Gastrocnemius medialis (tissue), 4 donors: ENCODE data around the gene NECAB3. TPM values are rescaled to one million over a fixed set of nuclear protein-coding genes. Genes with fewer than 3 reads are reported as not detected.

Source experiments
- ATAC-seq, 2 donors: fragments of 150-250 bp; one replicate each; pipeline ENCODE4 v1.9.1; 2016
- DNase-seq, 2 donors: peaks; one replicate each; pipeline ENCODE4 v3.0.0-alpha.2; 2019
- H3K27ac ChIP-seq, 4 donors: fragments of 200-600 bp; sonication (generic); 1 replicate in 1 of 4; 2 replicates in 3 of 4; pipeline ENCODE4 v1.5.1; 2016 to 2018; ENCODE audit warnings: mild to moderate bottlenecking in 2 of 4, moderate library complexity in 1 of 4
- H3K27me3 ChIP-seq, 3 donors: fragments of 200-600 bp; sonication (generic) in 2 of 3; 1 replicate in 1 of 3; 2 replicates in 2 of 3; pipeline versions ENCODE4 v1.5.1 to v1.6.0; 2016 to 2019; ENCODE audit warnings: mild to moderate bottlenecking in 1 of 3, moderate library complexity in 1 of 3
- H3K36me3 ChIP-seq, 2 donors: fragments of 200-600 bp; sonication (generic) in 1 of 2; one replicate each; pipeline ENCODE4 v1.5.1; 2017 to 2018
- H3K4me1 ChIP-seq, 2 donors: fragments of 200-600 bp; sonication (generic) in 1 of 2; one replicate each; pipeline ENCODE4 v1.5.1; 2016 to 2017; ENCODE audit warnings: mild to moderate bottlenecking in 2 of 2
- H3K4me3 ChIP-seq, 4 donors: fragments of 200-600 bp; sonication (generic) in 3 of 4; 1 replicate in 1 of 4; 2 replicates in 3 of 4; pipeline ENCODE4 v1.5.1; 2016 to 2019; ENCODE audit warnings: mild to moderate bottlenecking in 2 of 4
- H3K9me3 ChIP-seq, 3 donors: fragments of 200-600 bp; sonication (generic) in 2 of 3; 1 replicate in 1 of 3; 2 replicates in 2 of 3; pipeline ENCODE4 v1.5.1; 2016 to 2019
- POLR2A ChIP-seq, 2 donors: fragments of 450-650 bp; IDR thresholded peaks; one replicate each; pipeline ENCODE4 v1.6.1; 2017; ENCODE audit warnings: antibody characterized with exemption in 2 of 2, mild to moderate bottlenecking in 2 of 2, moderate library complexity in 2 of 2
- in situ Hi-C, 4 donors: fragments of 200-750 bp; cut with MboI; loops; one replicate each; pipeline versions ENCODE4 v1.15.0 to v1.8.0; 2017; ENCODE audit warnings: low sequenced_read_pairs in 4 of 4
- intact Hi-C: fragments of 100-400 bp; cut with DNase I; formaldehyde crosslinking; loops from one replicate; pipeline ENCODE4 v1.15.1; 2023; ENCODE audit warnings: low total_unique reads
- total RNA-seq, 4 donors: library from RNA; depleted of rRNA; stranded (reverse); fragments of >200 nt; gene quantifications; one replicate each; pipeline versions ENCODE4 v1.1.0 to v1.2.3, GENCODE V29; 2016
- TF ChIP-seq, protein P1 (sequence below), 5 experiments: fragments of 450-650 bp in 3 of 5; fragments of 200-600 bp in 2 of 5; sonication (generic) in 2 of 5; IDR thresholded peaks in 4 of 5; conservative IDR thresholded peaks in 1 of 5; 1 replicate in 4 of 5; 2 replicates in 1 of 5; pipeline ENCODE4 v1.5.1; 2016 to 2019; ENCODE audit warnings: antibody characterized with exemption in 5 of 5, mild to moderate bottlenecking in 3 of 5, moderate library complexity in 3 of 5

The NECAB3 gene
- total RNA-seq, 4 donors from 2014 or later: 72.3 to 127 (median 107) TPM

DNA sequence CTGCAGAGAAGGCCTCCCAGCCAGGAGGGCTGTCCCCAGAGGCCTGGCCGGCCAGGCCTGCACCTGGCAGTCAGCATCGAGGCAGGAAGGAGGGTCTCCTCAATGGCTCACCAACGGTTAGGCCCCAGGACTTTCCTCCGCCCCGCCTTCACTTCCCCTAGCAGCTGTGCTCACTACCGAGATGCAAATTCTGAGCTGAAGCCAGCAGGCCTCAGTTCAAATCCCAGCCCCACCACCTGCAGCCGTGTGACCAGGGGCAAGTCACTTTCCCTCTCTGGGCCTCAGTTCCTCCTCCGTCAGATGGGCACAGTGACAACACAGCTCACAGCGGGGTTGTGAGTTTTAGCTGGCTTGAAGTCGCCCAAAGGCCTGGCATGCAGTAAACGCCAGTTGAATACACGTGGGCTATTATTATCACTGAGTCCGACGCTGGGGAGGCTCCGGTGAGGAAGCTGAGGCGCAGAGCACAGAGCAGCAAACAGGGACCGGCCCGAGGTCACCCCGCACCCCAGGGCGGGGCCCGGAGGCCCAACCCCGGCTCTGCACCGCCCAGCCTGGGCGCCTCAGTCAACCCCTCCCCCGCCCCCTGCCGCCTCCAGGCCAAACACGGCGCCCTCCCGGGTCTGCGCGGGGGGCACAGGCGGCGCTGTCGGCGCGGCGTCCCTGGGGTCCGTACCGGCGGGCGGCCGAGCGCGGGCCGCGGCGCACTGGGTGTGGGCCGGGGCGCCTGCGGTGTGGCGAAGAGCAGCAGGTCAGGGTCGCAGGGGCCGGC lies 11.3 kb upstream of the NECAB3 start:
- Histone ChIP-seq H3K9me3 (no peaks in the 10 kb centered on the region), H3K27me3 (no peaks in the 10 kb centered on the region), H3K4me3 (peak overlapping the region in 2 of 4 donors; percentile 40 to 42), H3K27ac (no peak overlapping the region), H3K4me1 (peaks cover 5 to 11% of the 10 kb centered on the region in 2 donors), H3K36me3 (no peaks in the 10 kb centered on the region)
- DNase-seq: no peak
- intact Hi-C loops: no loop called here
- in situ Hi-C loops: no loop called here
- no peak for TF ChIP-seq POLR2A (IDR thresholded peaks at IDR 0.05)
- TF ChIP-seq, protein P1, sequence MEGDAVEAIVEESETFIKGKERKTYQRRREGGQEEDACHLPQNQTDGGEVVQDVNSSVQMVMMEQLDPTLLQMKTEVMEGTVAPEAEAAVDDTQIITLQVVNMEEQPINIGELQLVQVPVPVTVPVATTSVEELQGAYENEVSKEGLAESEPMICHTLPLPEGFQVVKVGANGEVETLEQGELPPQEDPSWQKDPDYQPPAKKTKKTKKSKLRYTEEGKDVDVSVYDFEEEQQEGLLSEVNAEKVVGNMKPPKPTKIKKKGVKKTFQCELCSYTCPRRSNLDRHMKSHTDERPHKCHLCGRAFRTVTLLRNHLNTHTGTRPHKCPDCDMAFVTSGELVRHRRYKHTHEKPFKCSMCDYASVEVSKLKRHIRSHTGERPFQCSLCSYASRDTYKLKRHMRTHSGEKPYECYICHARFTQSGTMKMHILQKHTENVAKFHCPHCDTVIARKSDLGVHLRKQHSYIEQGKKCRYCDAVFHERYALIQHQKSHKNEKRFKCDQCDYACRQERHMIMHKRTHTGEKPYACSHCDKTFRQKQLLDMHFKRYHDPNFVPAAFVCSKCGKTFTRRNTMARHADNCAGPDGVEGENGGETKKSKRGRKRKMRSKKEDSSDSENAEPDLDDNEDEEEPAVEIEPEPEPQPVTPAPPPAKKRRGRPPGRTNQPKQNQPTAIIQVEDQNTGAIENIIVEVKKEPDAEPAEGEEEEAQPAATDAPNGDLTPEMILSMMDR (IDR thresholded peaks at IDR 0.05 in 4 of 5, conservative IDR thresholded peaks at IDR 0.05 in 1 of 5): no peak
- ATAC-seq: no peak

DNA sequence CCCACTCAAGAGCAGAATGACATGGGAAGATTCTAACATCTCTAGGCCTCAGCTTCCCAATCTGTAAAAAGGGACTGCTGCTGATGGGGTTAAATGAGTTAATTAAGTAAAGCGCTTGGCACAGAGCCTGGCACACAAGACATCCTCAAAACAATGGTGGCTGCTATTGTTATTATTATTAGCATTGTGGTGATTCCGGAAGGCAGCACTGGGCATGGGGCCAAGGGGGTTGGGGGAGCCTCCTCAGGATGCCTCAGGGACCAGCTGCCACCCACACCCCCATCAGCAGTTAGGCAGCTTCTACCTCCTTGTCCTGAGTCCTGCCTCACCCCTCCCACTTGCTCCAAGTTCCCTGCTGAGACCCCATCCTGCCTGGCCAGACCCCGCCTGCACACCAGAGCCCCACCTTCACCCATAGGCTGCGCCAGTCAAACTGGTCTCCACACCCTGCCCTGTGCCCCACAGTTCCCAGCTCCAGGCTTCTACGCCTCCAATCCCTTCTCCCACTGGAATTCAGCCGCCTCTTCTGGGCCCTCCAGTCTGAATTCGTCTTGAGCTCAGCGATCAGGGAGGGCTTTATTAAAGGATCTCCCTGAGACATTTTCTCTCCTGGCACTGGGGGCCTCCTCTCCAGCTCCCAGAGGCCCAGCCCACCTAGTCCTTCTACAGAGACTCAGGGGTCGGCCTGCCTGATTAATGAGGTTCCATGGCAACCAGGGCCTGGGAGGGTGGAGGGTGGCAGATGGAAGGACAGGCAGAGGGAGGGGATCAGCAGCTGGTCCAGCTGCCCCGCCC lies 10.5 kb upstream of the NECAB3 start:
- intact Hi-C loops: no loop called here
- H3K27me3 ChIP-seq: no peaks in the 10 kb centered on the region
- H3K27ac ChIP-seq: no peak overlapping the region
- TF ChIP-seq, protein P1 (IDR thresholded peaks at IDR 0.05 in 4 of 5, conservative IDR thresholded peaks at IDR 0.05 in 1 of 5): no peak
- no peak for TF ChIP-seq POLR2A (IDR thresholded peaks at IDR 0.05)
- H3K4me3 ChIP-seq: no peak overlapping the region
- peaks cover 5 to 11% of the 10 kb centered on the region in 2 donors for H3K4me1 ChIP-seq
- in situ Hi-C loops: no loop called here
- H3K9me3 ChIP-seq: no peaks in the 10 kb centered on the region
- DNase-seq: no peak
- ATAC-seq: no peak
- H3K36me3 ChIP-seq: no peaks in the 10 kb centered on the region

DNA sequence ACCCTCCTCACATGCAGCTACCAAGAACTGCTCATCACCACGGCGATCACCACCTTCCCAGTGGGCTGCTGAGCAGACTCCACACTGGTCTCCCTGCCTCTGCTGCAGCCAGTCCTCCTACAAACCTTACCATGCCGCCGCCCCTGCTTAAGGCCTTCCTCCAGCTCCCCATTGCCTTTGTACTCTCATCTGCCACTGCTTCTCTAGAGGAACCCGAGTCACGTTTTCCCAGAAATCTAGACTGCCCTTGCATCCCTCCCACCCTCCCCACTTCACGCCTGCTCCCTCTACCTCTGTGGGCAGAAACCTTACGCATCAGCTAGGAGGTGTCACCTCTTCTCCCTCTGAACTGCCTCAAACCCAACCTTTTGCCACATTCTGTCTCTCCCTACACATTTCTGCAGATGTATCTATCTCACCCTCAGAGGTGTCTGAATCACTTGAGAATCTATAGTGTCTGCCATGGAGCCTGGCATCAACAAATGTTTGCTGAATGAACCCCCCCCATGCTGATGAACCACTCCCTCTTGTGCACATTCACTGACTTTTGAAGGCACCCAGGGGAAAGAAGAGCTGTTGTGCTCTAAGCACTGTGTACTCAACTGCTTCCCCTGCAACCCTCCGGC lies 7.6 kb upstream of the NECAB3 start:
- intact Hi-C loops (no loop called here), in situ Hi-C loops (no loop called here)
- DNase-seq (no peak), ATAC-seq (no peak)
- no peak overlapping the region for H3K27ac ChIP-seq
- TF ChIP-seq POLR2A (IDR thresholded peaks at IDR 0.05): no peak
- TF ChIP-seq, protein P1 (IDR thresholded peaks at IDR 0.05 in 4 of 5, conservative IDR thresholded peaks at IDR 0.05 in 1 of 5): no peak
- H3K36me3 ChIP-seq: no peaks in the 10 kb centered on the region
- no peaks in the 10 kb centered on the region for H3K9me3 ChIP-seq
- H3K4me3 ChIP-seq: no peak overlapping the region
- no peaks in the 10 kb centered on the region for H3K27me3 ChIP-seq
- peaks cover 5 to 9% of the 10 kb centered on the region in 2 donors for H3K4me1 ChIP-seq

DNA sequence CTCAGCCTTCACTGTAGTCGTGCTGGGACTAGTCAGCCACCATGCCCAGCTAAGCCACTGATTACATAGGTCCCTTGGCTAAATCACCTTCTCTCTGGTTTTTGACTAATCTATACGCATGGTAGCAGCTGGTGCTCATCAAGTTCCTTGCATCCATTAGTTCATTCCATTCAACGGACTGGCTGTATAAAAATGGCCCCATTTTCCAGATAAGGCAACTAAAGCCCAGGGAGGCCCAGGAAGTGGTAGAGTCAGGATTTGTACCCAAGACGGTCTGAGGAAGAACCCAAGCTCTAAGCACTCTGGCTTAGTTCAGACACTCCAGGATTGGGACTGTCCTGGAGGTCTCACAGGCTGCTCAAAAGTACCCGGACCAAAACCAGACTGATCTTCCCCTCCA lies 7.1 kb upstream of the NECAB3 start:
- intact Hi-C loops: no loop called here
- H3K27ac ChIP-seq: no peak overlapping the region
- TF ChIP-seq, protein P1 (IDR thresholded peaks at IDR 0.05 in 4 of 5, conservative IDR thresholded peaks at IDR 0.05 in 1 of 5): no peak
- TF ChIP-seq POLR2A (IDR thresholded peaks at IDR 0.05): no peak
- H3K27me3 ChIP-seq: no peaks in the 10 kb centered on the region
- H3K4me3 ChIP-seq: no peak overlapping the region
- no peaks in the 10 kb centered on the region for H3K36me3 ChIP-seq
- in situ Hi-C loops: no loop called here
- DNase-seq (no peak), ATAC-seq (no peak)
- H3K9me3 ChIP-seq: no peaks in the 10 kb centered on the region
- peaks cover 5 to 6% of the 10 kb centered on the region in 2 donors for H3K4me1 ChIP-seq
